ENCODE results near the gene PIK3R5. TPM values are rescaled to one million over a fixed set of nuclear protein-coding genes. Genes with fewer than 3 reads are reported as not detected.

Gene PIK3R5
- total RNA-seq, 1 donor from 2014 or later: 0.29 TPM

- Mint-ChIP-seq H3K27ac (no peak overlapping the region), H3K4me3 (no peak overlapping the region), H3K9me3 (no peaks in the 10 kb centered on the region), H3K4me1 (ENCODE audit: unreplicated experiment) (peaks cover 9% of the 10 kb centered on the region), H3K36me3 (no peaks in the 10 kb centered on the region), H3K27me3 (peaks cover 49% of the 10 kb centered on the region)
- DNase-seq (ENCODE audit: extremely low spot score, unreplicated experiment): no peak
- TF ChIP-seq, protein P1, sequence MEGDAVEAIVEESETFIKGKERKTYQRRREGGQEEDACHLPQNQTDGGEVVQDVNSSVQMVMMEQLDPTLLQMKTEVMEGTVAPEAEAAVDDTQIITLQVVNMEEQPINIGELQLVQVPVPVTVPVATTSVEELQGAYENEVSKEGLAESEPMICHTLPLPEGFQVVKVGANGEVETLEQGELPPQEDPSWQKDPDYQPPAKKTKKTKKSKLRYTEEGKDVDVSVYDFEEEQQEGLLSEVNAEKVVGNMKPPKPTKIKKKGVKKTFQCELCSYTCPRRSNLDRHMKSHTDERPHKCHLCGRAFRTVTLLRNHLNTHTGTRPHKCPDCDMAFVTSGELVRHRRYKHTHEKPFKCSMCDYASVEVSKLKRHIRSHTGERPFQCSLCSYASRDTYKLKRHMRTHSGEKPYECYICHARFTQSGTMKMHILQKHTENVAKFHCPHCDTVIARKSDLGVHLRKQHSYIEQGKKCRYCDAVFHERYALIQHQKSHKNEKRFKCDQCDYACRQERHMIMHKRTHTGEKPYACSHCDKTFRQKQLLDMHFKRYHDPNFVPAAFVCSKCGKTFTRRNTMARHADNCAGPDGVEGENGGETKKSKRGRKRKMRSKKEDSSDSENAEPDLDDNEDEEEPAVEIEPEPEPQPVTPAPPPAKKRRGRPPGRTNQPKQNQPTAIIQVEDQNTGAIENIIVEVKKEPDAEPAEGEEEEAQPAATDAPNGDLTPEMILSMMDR (conservative IDR thresholded peaks at IDR 0.05): no peak
Measured at GRCh38 chr17:8898126-8898525, 67.4 kb downstream of the PIK3R5 start.

DNA sequence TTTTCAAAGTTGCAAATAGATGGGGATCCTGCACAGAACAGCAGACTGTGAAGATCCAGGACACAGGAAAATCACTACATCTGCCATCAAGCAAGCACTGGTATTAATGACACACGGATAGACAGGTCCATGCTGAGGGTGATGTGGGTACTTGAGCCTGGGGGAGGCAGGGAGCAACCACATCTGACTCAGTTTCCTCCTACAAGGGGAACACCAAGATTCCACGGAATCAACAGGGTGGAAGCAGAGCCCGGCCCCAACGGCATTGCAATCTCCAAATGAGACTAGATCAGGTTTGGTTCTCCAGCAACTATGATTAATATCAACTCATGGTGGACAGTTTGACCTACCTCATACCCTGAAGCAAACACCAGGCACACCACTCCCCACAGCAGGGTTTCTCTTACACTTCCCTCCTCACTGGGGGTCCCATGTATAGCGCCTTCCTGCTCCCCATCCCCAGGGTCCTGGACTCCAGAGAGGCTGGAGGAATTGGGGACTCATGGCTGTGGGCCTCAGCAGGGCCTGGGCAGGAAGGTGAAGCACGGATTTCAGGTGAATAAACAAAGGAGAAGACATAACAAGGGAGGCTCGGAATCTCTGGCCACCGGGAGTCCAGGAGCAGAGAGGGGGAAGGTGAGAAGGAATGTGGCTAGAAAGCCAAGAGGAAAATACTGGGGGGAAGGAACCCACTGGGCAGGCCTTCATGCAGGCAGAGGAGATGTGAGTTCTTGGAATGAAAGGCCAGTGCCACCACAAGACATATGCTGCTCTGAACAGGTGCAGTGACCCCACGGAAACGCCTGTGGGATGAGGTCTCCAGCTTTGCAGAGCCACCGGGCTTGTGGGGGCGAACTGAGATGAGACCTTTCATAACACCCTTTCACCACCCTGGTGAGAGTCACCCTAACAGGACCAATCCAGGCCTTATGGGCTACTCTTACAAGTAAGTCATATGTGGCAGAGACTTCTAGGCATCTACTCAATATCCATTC lies 68.6 kb downstream of the PIK3R5 start:
- DNase-seq (ENCODE audit: extremely low spot score, unreplicated experiment): no peak

GRCh38 chr17:8896087-8896486 lies 69.4 kb downstream of the PIK3R5 start:
- TF ChIP-seq, protein P1 (conservative IDR thresholded peaks at IDR 0.05): no peak
- no peaks in the 10 kb centered on the region for H3K36me3 Mint-ChIP-seq
- H3K4me1 Mint-ChIP-seq (ENCODE audit: unreplicated experiment): peaks cover 9% of the 10 kb centered on the region
- no peaks in the 10 kb centered on the region for H3K9me3 Mint-ChIP-seq
- peaks cover 40% of the 10 kb centered on the region for H3K27me3 Mint-ChIP-seq
- no peak overlapping the region for H3K4me3 Mint-ChIP-seq
- H3K27ac Mint-ChIP-seq: no peak overlapping the region
- no peak for DNase-seq (ENCODE audit: extremely low spot score, unreplicated experiment)

More for the DNA sequence above, 68.6 kb downstream of the PIK3R5 start:
- H3K4me3 Mint-ChIP-seq: no peak overlapping the region
- no peaks in the 10 kb centered on the region for H3K9me3 Mint-ChIP-seq
- TF ChIP-seq, protein P1 (conservative IDR thresholded peaks at IDR 0.05): no peak
- H3K27me3 Mint-ChIP-seq: peaks cover 48% of the 10 kb centered on the region
- no peak overlapping the region for H3K27ac Mint-ChIP-seq
- peaks cover 9% of the 10 kb centered on the region for H3K4me1 Mint-ChIP-seq (ENCODE audit: unreplicated experiment)
- no peaks in the 10 kb centered on the region for H3K36me3 Mint-ChIP-seq

- Mint-ChIP-seq H3K27ac (no peak overlapping the region), H3K36me3 (no peaks in the 10 kb centered on the region), H3K9me3 (no peaks in the 10 kb centered on the region), H3K4me3 (peak overlapping the region; percentile 13), H3K27me3 (peaks cover 36% of the 10 kb centered on the region), H3K4me1 (ENCODE audit: unreplicated experiment) (peaks cover 5% of the 10 kb centered on the region)
- TF ChIP-seq, protein P1 (conservative IDR thresholded peaks at IDR 0.05): peak; percentile 91
- no peak for DNase-seq (ENCODE audit: extremely low spot score, unreplicated experiment)
Measured at GRCh38 chr17:8894673-8895578, 70.6 kb downstream of the PIK3R5 start.

GRCh38 chr17:8894202-8894671 lies 71.3 kb downstream of the PIK3R5 start:
- no peak for DNase-seq (ENCODE audit: extremely low spot score, unreplicated experiment)
- H3K27me3 Mint-ChIP-seq: peaks cover 36% of the 10 kb centered on the region
- H3K36me3 Mint-ChIP-seq: no peaks in the 10 kb centered on the region
- peaks cover 5% of the 10 kb centered on the region for H3K4me1 Mint-ChIP-seq (ENCODE audit: unreplicated experiment)
- TF ChIP-seq, protein P1 (conservative IDR thresholded peaks at IDR 0.05): no peak
- no peak overlapping the region for H3K27ac Mint-ChIP-seq
- no peak overlapping the region for H3K4me3 Mint-ChIP-seq
- H3K9me3 Mint-ChIP-seq: no peaks in the 10 kb centered on the region
